ENCODE results near the gene HCRT. TPM values are rescaled to one million over a fixed set of nuclear protein-coding genes. Genes with fewer than 3 reads are reported as not detected.

The HCRT gene
- 0.34 TPM in 1 of 5 replicates, not detected in the others for total RNA-seq (2022; extraction: Qiagen RNA extraction; ENCODE audit: low read depth)

DNA sequence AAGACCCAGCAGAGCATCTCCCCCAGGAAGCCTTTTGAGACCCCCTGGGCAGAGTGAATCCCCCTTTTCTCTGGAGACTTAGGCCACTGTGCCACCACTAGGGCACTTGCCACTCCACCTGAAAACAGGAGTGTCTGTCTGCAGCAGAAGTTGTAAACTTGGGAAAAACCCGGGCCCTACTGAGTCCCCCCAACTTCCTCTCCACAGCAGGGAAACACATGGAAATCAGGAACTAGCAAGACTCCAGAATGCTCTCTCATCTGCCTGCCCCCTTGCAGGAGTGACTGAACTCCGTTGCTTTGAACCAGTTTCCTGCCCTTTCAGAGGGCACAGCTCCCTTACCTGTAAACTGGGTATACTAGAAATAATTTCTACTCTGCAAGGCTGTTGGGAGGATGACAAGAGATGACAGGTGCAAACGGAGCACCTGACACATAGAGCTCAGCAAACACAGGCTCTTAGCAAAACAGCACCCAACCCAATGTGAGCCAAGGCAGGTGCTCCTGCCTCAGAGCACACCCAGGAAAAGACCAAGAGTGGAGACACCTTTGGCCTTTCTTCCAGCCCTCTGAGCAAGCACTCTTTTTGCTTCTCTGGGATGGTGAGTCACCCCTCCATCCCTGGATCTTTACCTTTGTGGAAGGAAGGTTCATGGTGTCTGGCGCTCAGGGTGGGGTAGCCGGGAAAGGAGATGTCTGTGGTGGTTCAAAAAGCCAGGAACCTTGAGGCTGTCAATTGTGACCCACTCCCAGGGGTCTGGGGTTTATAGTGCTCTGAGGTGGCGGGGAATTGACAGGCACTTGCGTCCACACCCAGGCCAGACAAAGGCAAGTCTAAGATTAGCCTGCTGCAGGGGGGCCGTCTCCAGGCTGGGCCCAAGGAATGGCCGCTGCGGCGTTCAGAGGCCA is at the start of gene HCRT:
HCRT (minus strand) TSS at position 740 of the 908 bp plus-strand sequence; CDS start at position 653, 87 bp downstream.

DNA sequence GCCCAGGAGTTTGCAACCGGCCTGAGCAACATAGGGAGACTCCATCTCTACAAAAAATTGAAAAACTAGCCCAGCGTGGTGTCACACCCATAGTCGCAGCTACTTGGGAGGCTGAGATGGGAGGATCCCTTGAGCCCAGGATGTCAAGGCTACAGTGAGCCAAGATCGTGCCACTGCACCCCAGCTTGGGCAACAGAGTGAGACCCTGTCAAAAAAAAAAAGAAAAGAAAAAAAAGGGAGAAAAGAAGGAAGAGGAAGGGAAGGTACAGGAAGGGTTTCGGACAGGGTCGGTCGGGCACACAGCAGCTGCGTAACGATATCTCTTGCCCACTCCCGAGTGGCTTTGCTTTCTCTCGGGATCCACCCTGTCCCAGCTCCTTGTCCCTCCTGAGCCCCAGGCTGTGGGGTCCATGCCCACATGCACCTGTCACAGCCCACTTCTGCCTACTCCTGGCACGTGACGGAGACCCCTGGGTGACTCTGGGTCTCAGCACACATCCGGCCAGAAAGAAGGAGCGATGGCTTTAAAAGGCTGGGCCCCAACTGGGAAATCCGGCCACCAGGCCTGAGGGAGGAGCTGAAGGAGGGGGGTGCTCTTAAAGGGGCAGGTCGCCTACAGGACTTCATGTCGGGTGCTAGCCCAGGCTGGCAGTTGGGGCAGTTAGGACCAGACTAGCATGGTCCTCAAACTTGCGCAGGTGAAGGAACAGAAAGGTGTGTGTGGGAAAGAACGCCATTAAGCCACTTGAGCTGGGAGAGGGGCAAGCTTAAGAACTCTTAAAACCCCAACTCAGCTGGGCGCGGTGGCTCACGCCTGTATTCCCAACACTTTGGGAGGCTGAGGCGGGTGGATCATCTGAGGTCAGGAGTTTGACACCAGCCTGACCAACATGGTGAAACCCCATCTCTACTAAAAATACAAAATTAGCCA is 9.0 kb upstream of the HCRT start, which contains the start of gene GHDC:
GHDC (minus strand) TSS at position 526 of the 931 bp plus-strand sequence. CDS start 913 bp downstream, outside the sequence.

GRCh38 chr17:42180922-42181850 is 4.1 kb downstream of the HCRT start, which contains the start of gene KCNH4:
TSS of gene KCNH4 (minus strand) at chr17:42181142. CDS start at chr17:42180945, 197 bp downstream.

Other genes starting within 250 kb of the HCRT start
- 54.4 to 72.8 TPM (median 69.7 TPM) in 5 replicates for gene CNP, start 218.7 kb downstream of the HCRT start, total RNA-seq (2022; extraction: Qiagen RNA extraction; ENCODE audit: low read depth)
- gene DNAJC7, start 168.0 kb downstream of the HCRT start, total RNA-seq (2022; extraction: Qiagen RNA extraction; ENCODE audit: low read depth) = 119 to 139 TPM (median 130 TPM) in 5 replicates
- gene NKIRAS2, start 165.4 kb downstream of the HCRT start, total RNA-seq (2022; extraction: Qiagen RNA extraction; ENCODE audit: low read depth) = 43.8 to 50.6 TPM (median 46.6 TPM) in 5 replicates
- 0.59 to 0.90 TPM (median 0.74 TPM) in 5 replicates for gene C17orf113, start 134.9 kb downstream of the HCRT start, total RNA-seq (2022; extraction: Qiagen RNA extraction; ENCODE audit: low read depth)
- gene ZNF385C, start 87.0 kb downstream of the HCRT start, total RNA-seq (2022; extraction: Qiagen RNA extraction; ENCODE audit: low read depth) = 0.19 to 0.51 TPM (median 0.27 TPM) in 5 replicates
- gene DHX58, start 72.7 kb downstream of the HCRT start, total RNA-seq (2022; extraction: Qiagen RNA extraction; ENCODE audit: low read depth) = 0.31 to 0.62 TPM (median 0.50 TPM) in 5 replicates
- 34.9 to 53.3 TPM (median 48.7 TPM) in 5 replicates for gene KAT2A, start 64.1 kb downstream of the HCRT start, total RNA-seq (2022; extraction: Qiagen RNA extraction; ENCODE audit: low read depth)
- gene HSPB9, start 62.6 kb downstream of the HCRT start, total RNA-seq (2022; extraction: Qiagen RNA extraction; ENCODE audit: low read depth) = not detected in 5 replicates
- 222 to 281 TPM (median 259 TPM) in 5 replicates for gene RAB5C, start 30.5 kb downstream of the HCRT start, total RNA-seq (2022; extraction: Qiagen RNA extraction; ENCODE audit: low read depth)
- gene KCNH4, start 4.3 kb downstream of the HCRT start, total RNA-seq (2022; extraction: Qiagen RNA extraction; ENCODE audit: low read depth) = 0.24 to 0.65 TPM (median 0.42 TPM) in 5 replicates
- 15.2 to 22.6 TPM (median 19.1 TPM) in 5 replicates for gene GHDC, start 9.0 kb upstream of the HCRT start, total RNA-seq (2022; extraction: Qiagen RNA extraction; ENCODE audit: low read depth)
- 21.0 to 28.8 TPM (median 26.4 TPM) in 5 replicates for gene STAT5B, start 90.9 kb upstream of the HCRT start, total RNA-seq (2022; extraction: Qiagen RNA extraction; ENCODE audit: low read depth)
- gene STAT5A, start 103.0 kb upstream of the HCRT start, total RNA-seq (2022; extraction: Qiagen RNA extraction; ENCODE audit: low read depth) = 4.7 to 7.6 TPM (median 5.6 TPM) in 5 replicates
- 75.3 to 78.0 TPM (median 76.5 TPM) in 5 replicates for gene STAT3, start 203.0 kb upstream of the HCRT start, total RNA-seq (2022; extraction: Qiagen RNA extraction; ENCODE audit: low read depth)
- gene CAVIN1, start 237.8 kb upstream of the HCRT start, total RNA-seq (2022; extraction: Qiagen RNA extraction; ENCODE audit: low read depth) = 414 to 491 TPM (median 479 TPM) in 5 replicates